HepG2 (cell line): ENCODE results near the gene DNM1. TPM values are rescaled to one million over a fixed set of nuclear protein-coding genes. Genes with fewer than 3 reads are reported as not detected.

ENCODE experiments used
- CCDC6 ChIP-seq: sonication (generic); formaldehyde crosslinking; IDR thresholded peaks from 2 replicates; pipeline ENCODE4 v1.8.1; 2022; ENCODE audit warnings: mild to moderate bottlenecking, missing genetic modification reagents, moderate library complexity
- ELF1 ChIP-seq: sonication (generic); formaldehyde crosslinking; IDR thresholded peaks from 2 replicates; pipeline ENCODE4 v1.4.0; 2020; ENCODE audit warnings: missing genetic modification reagents
- FOSL2 ChIP-seq: sonication (generic); formaldehyde crosslinking; IDR thresholded peaks from 2 replicates; pipeline ENCODE4 v1.4.0; 2020; ENCODE audit warnings: missing genetic modification reagents
- GATAD2A ChIP-seq: IDR thresholded peaks from 2 replicates; pipeline ENCODE4 v1.6.1; 2016
- KLF12 ChIP-seq: sonication (generic); formaldehyde crosslinking; IDR thresholded peaks from 2 replicates; pipeline ENCODE4 v1.4.0; 2020; ENCODE audit warnings: missing genetic modification reagents, borderline replicate concordance
- NKX3-1 ChIP-seq: sonication (generic); formaldehyde crosslinking; IDR thresholded peaks from 2 replicates; pipeline ENCODE4 v1.5.0; 2020; ENCODE audit warnings: missing genetic modification reagents
- PHF20 ChIP-seq: sonication (generic); formaldehyde crosslinking; IDR thresholded peaks from 2 replicates; pipeline ENCODE4 v1.5.0; 2020; ENCODE audit warnings: mild to moderate bottlenecking, missing genetic modification reagents
- SNAPC2 ChIP-seq: sonication (generic); formaldehyde crosslinking; IDR thresholded peaks from 2 replicates; pipeline ENCODE4 v1.8.1; 2022; ENCODE audit warnings: mild to moderate bottlenecking, missing genetic modification reagents
- TFDP2 ChIP-seq: sonication (generic); formaldehyde crosslinking; IDR thresholded peaks from 2 replicates; pipeline ENCODE4 v1.4.0; 2020; ENCODE audit warnings: missing genetic modification reagents
- TGIF2 ChIP-seq: IDR thresholded peaks from 2 replicates; pipeline ENCODE4 v1.6.1; 2016; ENCODE audit warnings: control low read depth, missing compliant biosample characterization
- ZBTB33 ChIP-seq: sonication (generic); formaldehyde crosslinking; IDR thresholded peaks from 2 replicates; pipeline ENCODE4 v1.4.0; 2020; ENCODE audit warnings: missing genetic modification reagents
- ZBTB43 ChIP-seq: sonication (generic); formaldehyde crosslinking; conservative IDR thresholded peaks from 2 replicates; pipeline ENCODE4 v1.4.0; 2020; ENCODE audit warnings: missing genetic modification reagents
- ZMYM3 ChIP-seq: sonication (generic); formaldehyde crosslinking; IDR thresholded peaks from 2 replicates; pipeline ENCODE4 v1.5.1; 2020; ENCODE audit warnings: mild to moderate bottlenecking, missing genetic modification reagents
- ZNF33B ChIP-seq: sonication (generic); formaldehyde crosslinking; IDR thresholded peaks from 2 replicates; pipeline ENCODE4 v1.5.1; 2020; ENCODE audit warnings: mild to moderate bottlenecking, missing genetic modification reagents
- ZNF431 ChIP-seq: sonication (generic); formaldehyde crosslinking; IDR thresholded peaks from 2 replicates; pipeline ENCODE4 v1.9.0; 2022; ENCODE audit warnings: missing genetic modification reagents, low read depth, mild to moderate bottlenecking, borderline replicate concordance
- polyA plus RNA-seq, 8 experiments: library from polyadenylated mRNA; depleted of rRNA in 3 of 8; stranded (reverse) in 7 of 8; unstranded in 1 of 8; fragments of >200 nt; fragmentation: Illumina TruSeq in 4 of 8; extraction: Trizol in 4 of 8; gene quantifications; 2 replicates each; pipeline versions ENCODE4 v1.2.1 to v1.2.3, GENCODE V29; 2011 to 2016; ENCODE audit warnings: low read depth in 4 of 8, missing spikeins in 1 of 8, mixed read lengths in 1 of 8; ENCODE audit not compliant: insufficient read depth in 1 of 8
- total RNA-seq, 5 experiments: library from RNA; depleted of rRNA; stranded (reverse); fragments of >200 nt; fragmentation: Illumina TruSeq; extraction: Trizol; gene quantifications; 2 replicates each; pipeline ENCODE4 v1.2.3, GENCODE V29; 2016; ENCODE audit warnings: low read depth in 1 of 5
- TF ChIP-seq, protein P1 (sequence below): sonication (generic); formaldehyde crosslinking; IDR thresholded peaks from 2 replicates; pipeline ENCODE4 v1.5.0; 2020; ENCODE audit warnings: mild to moderate bottlenecking, missing genetic modification reagents, borderline replicate concordance
- TF ChIP-seq, protein P2 (sequence below): sonication (generic); formaldehyde crosslinking; IDR thresholded peaks from 2 replicates; pipeline ENCODE4 v1.8.0; 2022; ENCODE audit warnings: mild to moderate bottlenecking, missing genetic modification reagents, moderate library complexity
- TF ChIP-seq, protein P3 (sequence below): sonication (generic); formaldehyde crosslinking; IDR thresholded peaks from 2 replicates; pipeline ENCODE4 v1.9.0; 2022; ENCODE audit warnings: missing genetic modification reagents, mild to moderate bottlenecking, borderline replicate concordance

DNM1 gene
- total and polyA plus RNA-seq, 2 of the 13 experiments (the other 11 are each of a cell fraction or from before 2014, with no cell fraction given) = 0.13 to 0.58 TPM

DNA sequence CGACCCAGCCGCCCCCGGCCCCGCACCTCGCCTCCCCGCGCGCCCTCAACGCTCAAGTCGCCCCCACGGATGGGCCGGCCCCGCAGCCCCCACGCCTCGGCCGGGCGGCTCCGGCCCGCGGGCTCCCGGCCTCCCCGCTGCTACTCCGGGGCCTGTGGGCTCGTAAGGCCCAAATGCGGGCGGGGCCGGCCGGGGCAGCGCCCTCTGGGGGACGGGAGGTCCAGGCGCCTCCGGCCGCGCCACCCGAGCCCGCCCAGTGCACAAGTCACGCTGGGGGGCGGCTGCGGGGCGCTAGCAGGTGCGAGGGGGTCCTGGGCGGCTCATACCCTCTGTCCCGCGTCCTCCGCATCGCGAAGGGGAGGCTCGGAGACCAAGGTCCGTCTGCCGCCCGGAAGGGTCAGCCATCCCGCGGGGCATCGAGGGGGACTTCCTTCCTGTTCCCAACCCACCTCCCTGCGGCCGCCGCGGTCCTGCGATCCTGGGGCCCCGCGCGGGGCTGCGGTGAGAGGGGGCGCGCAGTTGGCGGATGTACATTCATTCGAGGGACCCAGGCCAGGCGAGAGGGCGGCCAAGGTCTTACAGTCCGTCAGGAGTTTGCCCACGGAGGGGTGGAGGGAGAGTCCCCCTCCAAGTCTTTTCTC is 11.7 kb upstream of the DNM1 start, which contains the start of gene CIZ1 (continued):
- TF ChIP-seq, protein P1, sequence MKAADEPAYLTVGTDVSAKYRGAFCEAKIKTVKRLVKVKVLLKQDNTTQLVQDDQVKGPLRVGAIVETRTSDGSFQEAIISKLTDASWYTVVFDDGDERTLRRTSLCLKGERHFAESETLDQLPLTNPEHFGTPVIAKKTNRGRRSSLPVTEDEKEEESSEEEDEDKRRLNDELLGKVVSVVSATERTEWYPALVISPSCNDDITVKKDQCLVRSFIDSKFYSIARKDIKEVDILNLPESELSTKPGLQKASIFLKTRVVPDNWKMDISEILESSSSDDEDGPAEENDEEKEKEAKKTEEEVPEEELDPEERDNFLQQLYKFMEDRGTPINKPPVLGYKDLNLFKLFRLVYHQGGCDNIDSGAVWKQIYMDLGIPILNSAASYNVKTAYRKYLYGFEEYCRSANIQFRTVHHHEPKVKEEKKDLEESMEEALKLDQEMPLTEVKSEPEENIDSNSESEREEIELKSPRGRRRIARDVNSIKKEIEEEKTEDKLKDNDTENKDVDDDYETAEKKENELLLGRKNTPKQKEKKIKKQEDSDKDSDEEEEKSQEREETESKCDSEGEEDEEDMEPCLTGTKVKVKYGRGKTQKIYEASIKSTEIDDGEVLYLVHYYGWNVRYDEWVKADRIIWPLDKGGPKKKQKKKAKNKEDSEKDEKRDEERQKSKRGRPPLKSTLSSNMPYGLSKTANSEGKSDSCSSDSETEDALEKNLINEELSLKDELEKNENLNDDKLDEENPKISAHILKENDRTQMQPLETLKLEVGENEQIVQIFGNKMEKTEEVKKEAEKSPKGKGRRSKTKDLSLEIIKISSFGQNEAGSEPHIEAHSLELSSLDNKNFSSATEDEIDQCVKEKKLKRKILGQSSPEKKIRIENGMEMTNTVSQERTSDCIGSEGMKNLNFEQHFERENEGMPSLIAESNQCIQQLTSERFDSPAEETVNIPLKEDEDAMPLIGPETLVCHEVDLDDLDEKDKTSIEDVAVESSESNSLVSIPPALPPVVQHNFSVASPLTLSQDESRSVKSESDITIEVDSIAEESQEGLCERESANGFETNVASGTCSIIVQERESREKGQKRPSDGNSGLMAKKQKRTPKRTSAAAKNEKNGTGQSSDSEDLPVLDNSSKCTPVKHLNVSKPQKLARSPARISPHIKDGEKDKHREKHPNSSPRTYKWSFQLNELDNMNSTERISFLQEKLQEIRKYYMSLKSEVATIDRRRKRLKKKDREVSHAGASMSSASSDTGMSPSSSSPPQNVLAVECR (CRISPR knock-in tag) = peak; percentile 78
- TF ChIP-seq GATAD2A (CRISPR knock-in tag) (0 out of 2 replicates have a peak, but pooled peaks have one; percentile 14), ZMYM3 (0 out of 2 replicates have a peak, but pooled peaks have one; percentile 29), ZBTB43 (no peak; the same call in 1 of the 2 replicates), FOSL2 (CRISPR knock-in tag) (peak; percentile 14; the same call in 1 of the 2 replicates), ELF1 (CRISPR knock-in tag) (peak; percentile 69; the same call in 1 of the 2 replicates), ZNF431 (CRISPR knock-in tag) (no peak), ZBTB33 (no peak; the same call in 1 of the 2 replicates), CCDC6 (peak; percentile 39; the same call in 1 of the 2 replicates), KLF12 (no peak; the same call in 1 of the 2 replicates), SNAPC2 (peak; percentile 62; the same call in 1 of the 2 replicates), TGIF2 (0 out of 2 replicates have a peak, but pooled peaks have one; percentile 22), ZNF33B (CRISPR knock-in tag) (peak; percentile 79; the same call in 1 of the 2 replicates), PHF20 (CRISPR knock-in tag) (peak; percentile 80), TFDP2 (peak; percentile 53), NKX3-1 (CRISPR knock-in tag) (peak; percentile 62; the same call in 1 of the 2 replicates)
- TF ChIP-seq, protein P2, sequence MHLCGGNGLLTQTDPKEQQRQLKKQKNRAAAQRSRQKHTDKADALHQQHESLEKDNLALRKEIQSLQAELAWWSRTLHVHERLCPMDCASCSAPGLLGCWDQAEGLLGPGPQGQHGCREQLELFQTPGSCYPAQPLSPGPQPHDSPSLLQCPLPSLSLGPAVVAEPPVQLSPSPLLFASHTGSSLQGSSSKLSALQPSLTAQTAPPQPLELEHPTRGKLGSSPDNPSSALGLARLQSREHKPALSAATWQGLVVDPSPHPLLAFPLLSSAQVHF (CRISPR knock-in tag) = no peak
- TF ChIP-seq, protein P3, sequence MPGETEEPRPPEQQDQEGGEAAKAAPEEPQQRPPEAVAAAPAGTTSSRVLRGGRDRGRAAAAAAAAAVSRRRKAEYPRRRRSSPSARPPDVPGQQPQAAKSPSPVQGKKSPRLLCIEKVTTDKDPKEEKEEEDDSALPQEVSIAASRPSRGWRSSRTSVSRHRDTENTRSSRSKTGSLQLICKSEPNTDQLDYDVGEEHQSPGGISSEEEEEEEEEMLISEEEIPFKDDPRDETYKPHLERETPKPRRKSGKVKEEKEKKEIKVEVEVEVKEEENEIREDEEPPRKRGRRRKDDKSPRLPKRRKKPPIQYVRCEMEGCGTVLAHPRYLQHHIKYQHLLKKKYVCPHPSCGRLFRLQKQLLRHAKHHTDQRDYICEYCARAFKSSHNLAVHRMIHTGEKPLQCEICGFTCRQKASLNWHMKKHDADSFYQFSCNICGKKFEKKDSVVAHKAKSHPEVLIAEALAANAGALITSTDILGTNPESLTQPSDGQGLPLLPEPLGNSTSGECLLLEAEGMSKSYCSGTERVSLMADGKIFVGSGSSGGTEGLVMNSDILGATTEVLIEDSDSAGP (CRISPR knock-in tag) = peak; percentile 88
